ENCODE data around the gene PSMB5.

PSMB5 gene

GRCh38 chr14:23009939-23010726 is 24.6 kb downstream of the PSMB5 start, which contains the start of gene C14orf93:
C14orf93 (minus strand) TSS chr14:23010143; CDS start chr14:22999023, 11,120 bp downstream.
- peak; percentile 84 for DNase-seq
- Histone ChIP-seq H3K36me3 (no peaks in the 10 kb centered on the region), H3K9me3 (ENCODE audit: severe bottlenecking) (no peaks in the 10 kb centered on the region), H3K27ac (peak within 1 kb of the TSS; percentile 89), H3K4me3 (ENCODE audit: low read depth, low read length) (peak within 1 kb of the TSS; percentile 58), H3K27me3 (ENCODE audit: insufficient read depth, low read depth, severe bottlenecking) (no peaks in the 10 kb centered on the region)
- no peak for TF ChIP-seq CTCF (IDR thresholded peaks at IDR 0.05; ENCODE audit: low read depth, low read length)

GRCh38 chr14:23009483-23009938 is 25.2 kb downstream of the PSMB5 start:
- H3K36me3 ChIP-seq: no peaks in the 10 kb centered on the region
- no peaks in the 10 kb centered on the region for H3K27me3 ChIP-seq (ENCODE audit: insufficient read depth, low read depth, severe bottlenecking)
- DNase-seq: no peak
- peak overlapping the region; percentile 89 for H3K27ac ChIP-seq
- H3K9me3 ChIP-seq (ENCODE audit: severe bottlenecking): no peaks in the 10 kb centered on the region
- TF ChIP-seq CTCF (IDR thresholded peaks at IDR 0.05; ENCODE audit: low read depth, low read length): no peak
- peak overlapping the region; percentile 58 for H3K4me3 ChIP-seq (ENCODE audit: low read depth, low read length)

GRCh38 chr14:23008831-23009230 is 25.9 kb downstream of the PSMB5 start:
- Histone ChIP-seq H3K9me3 (ENCODE audit: severe bottlenecking) (no peaks in the 10 kb centered on the region), H3K4me3 (ENCODE audit: low read depth, low read length) (no peak overlapping the region), H3K27ac (peak overlapping the region; percentile 89), H3K36me3 (no peaks in the 10 kb centered on the region), H3K27me3 (ENCODE audit: insufficient read depth, low read depth, severe bottlenecking) (no peaks in the 10 kb centered on the region)
- TF ChIP-seq CTCF (IDR thresholded peaks at IDR 0.05; ENCODE audit: low read depth, low read length): no peak
- DNase-seq: no peak

DNA sequence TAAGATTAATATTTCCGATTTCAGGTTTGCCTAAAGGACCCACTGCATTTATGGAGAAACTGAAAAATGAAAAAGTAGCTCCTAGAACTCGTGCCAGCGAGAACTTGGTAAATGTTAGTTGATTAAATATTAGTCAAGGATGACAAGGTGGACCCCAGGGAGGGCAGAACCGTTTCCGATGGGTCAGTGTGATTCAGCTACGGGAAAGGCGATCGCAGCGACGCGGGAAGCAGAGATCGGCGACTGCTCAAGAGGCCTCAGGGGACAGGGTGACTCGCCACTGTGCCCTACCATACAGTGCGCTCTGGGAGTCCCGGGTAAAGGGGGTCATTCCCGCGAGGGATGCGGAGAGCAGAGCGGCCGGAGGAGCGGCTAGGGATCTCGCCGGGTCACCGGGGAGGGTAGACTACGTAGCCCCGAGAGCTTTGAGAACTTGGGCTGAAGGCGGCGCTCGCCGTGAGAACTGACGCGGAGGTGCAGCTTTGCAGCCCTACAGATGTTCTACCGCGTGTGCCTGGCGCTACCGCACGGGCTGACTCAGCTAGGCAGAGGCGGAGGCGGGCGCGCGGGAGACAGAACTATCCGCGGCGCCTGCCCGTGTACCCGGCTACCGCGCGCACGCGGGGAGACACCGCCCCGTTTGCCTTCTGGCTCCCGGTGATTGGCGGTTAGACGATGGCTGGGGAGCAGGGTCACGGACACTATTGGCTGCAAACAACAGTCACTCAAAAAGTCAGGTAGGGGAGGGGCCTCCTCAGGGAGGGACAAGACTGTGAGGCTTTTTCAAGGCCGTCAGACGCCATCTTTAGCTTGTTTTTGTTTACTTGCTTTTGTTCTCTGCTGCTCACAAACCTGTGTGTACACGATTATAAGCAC is 27.9 kb downstream of the PSMB5 start:
- Histone ChIP-seq H3K27ac (peak overlapping the region; percentile 94), H3K27me3 (ENCODE audit: insufficient read depth, low read depth, severe bottlenecking) (no peaks in the 10 kb centered on the region), H3K4me3 (ENCODE audit: low read depth, low read length) (peak overlapping the region; percentile 54), H3K36me3 (no peaks in the 10 kb centered on the region), H3K9me3 (ENCODE audit: severe bottlenecking) (no peaks in the 10 kb centered on the region)
- peak; percentile 50 for TF ChIP-seq CTCF (IDR thresholded peaks at IDR 0.05; ENCODE audit: low read depth, low read length)
- peak; percentile 97 for DNase-seq

GRCh38 chr14:23006188-23006534 is 28.5 kb downstream of the PSMB5 start:
- H3K36me3 ChIP-seq: no peaks in the 10 kb centered on the region
- TF ChIP-seq CTCF (IDR thresholded peaks at IDR 0.05; ENCODE audit: low read depth, low read length): no peak
- H3K9me3 ChIP-seq (ENCODE audit: severe bottlenecking): no peaks in the 10 kb centered on the region
- H3K27ac ChIP-seq: peak overlapping the region; percentile 94
- no peak for DNase-seq
- H3K27me3 ChIP-seq (ENCODE audit: insufficient read depth, low read depth, severe bottlenecking): no peaks in the 10 kb centered on the region
- H3K4me3 ChIP-seq (ENCODE audit: low read depth, low read length): peak overlapping the region; percentile 54
